Measurements from ENCODE around the gene TPO.

DNA sequence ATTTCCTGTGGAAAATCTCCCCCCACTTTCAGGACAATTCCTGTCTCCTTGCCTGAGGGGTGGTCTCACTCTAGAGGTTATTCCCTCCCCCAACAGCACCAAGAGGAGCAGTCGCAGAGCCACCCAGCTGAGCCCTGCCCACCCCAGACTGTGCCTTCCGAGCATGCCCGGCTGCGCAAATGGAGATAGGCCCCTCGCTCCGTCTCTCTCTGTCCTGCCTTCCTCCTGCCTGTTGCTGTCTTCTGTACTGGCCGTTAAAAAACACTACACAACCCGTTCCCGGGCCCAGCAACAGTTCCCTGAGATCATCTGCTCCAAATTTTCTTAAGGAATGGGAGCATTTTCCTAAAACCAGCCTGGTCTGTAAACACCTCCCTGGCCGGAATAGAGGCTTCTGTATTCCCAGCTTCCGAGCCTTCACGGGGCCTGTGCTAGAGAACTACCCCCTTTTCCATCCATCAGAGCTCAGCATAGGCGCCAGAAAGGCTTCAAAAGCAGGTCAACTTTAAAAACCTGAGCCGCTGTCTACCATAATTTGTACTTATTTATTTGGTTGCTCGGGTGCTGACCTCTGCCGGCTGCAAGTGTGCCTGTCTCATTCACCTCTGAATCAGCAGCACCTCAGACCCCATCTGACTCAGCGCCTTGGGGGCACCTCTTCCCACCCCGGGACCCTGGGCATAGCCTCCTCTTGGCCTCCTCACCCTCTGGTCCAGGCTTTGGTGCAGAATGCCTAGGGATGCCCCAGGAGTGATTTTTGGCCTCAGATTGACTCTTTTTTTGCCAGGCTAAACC is 171.6 kb downstream of the TPO start:
- TF ChIP-seq POLR2A (IDR thresholded peaks at IDR 0.05), result no peak
- TF ChIP-seq, protein P1, sequence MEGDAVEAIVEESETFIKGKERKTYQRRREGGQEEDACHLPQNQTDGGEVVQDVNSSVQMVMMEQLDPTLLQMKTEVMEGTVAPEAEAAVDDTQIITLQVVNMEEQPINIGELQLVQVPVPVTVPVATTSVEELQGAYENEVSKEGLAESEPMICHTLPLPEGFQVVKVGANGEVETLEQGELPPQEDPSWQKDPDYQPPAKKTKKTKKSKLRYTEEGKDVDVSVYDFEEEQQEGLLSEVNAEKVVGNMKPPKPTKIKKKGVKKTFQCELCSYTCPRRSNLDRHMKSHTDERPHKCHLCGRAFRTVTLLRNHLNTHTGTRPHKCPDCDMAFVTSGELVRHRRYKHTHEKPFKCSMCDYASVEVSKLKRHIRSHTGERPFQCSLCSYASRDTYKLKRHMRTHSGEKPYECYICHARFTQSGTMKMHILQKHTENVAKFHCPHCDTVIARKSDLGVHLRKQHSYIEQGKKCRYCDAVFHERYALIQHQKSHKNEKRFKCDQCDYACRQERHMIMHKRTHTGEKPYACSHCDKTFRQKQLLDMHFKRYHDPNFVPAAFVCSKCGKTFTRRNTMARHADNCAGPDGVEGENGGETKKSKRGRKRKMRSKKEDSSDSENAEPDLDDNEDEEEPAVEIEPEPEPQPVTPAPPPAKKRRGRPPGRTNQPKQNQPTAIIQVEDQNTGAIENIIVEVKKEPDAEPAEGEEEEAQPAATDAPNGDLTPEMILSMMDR (IDR thresholded peaks at IDR 0.05), result no peak

All from thyroid gland (tissue), 4 donors.